DOHH2 (cell line): ENCODE data around the gene ZBTB5.
"Not testable (repeated sequence)": the region's sequence is repeated elsewhere in the genome, so short reads cannot be mapped to it uniquely, and the experiment has no call there.

Source experiments
- EZH2phosphoT487 ChIP-seq: fragments of 200-600 bp; sonication (generic); IDR thresholded peaks from 2 replicates; pipeline ENCODE4 v1.6.1; 2017; ENCODE audit warnings: borderline replicate concordance, mild to moderate bottlenecking, antibody characterized with exemption, low read length, moderate library complexity, mixed read lengths
- TF ChIP-seq, protein P1 (sequence below): fragments of 200-600 bp; sonication (generic); IDR thresholded peaks from one replicate; pipeline ENCODE4 v1.5.1; 2014; ENCODE audit warnings: antibody characterized with exemption, mild to moderate bottlenecking, low read depth, low read length; ENCODE audit not compliant: poor library complexity, severe bottlenecking

DNA sequence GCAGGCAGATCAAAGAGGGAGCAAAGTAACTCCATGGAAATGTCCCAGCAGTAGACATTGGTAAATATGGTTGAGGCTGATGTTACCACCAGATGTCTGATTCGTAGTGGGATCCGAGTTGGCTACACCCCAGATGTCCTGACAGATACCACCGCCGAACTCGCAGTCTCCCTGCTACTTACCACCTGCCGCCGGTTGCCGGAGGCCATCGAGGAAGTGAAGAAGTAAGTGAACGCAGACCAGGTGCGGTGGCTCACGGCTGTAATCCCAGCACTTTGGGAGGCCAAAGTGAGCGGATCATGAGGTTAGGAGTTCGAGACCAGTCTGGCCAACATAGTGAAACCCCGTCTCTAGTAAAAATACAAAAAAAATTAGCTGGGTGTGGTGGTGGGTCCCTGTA is 38.8 kb downstream of the ZBTB5 start:
- TF ChIP-seq, protein P1, sequence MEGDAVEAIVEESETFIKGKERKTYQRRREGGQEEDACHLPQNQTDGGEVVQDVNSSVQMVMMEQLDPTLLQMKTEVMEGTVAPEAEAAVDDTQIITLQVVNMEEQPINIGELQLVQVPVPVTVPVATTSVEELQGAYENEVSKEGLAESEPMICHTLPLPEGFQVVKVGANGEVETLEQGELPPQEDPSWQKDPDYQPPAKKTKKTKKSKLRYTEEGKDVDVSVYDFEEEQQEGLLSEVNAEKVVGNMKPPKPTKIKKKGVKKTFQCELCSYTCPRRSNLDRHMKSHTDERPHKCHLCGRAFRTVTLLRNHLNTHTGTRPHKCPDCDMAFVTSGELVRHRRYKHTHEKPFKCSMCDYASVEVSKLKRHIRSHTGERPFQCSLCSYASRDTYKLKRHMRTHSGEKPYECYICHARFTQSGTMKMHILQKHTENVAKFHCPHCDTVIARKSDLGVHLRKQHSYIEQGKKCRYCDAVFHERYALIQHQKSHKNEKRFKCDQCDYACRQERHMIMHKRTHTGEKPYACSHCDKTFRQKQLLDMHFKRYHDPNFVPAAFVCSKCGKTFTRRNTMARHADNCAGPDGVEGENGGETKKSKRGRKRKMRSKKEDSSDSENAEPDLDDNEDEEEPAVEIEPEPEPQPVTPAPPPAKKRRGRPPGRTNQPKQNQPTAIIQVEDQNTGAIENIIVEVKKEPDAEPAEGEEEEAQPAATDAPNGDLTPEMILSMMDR, result not testable (repeated sequence)
- TF ChIP-seq EZH2phosphoT487, result not testable (repeated sequence)
